Activated naive CD4-positive, alpha-beta T cell (primary cell): ENCODE measurements around the gene ZNF609.
"Not testable (repeated sequence)": the region's sequence is repeated elsewhere in the genome, so short reads cannot be mapped to it uniquely, and the experiment has no call there.

Source experiments
- DNase-seq, 4 experiments: peaks; one replicate each; lab custom pipeline; 2025; lab: John Stamatoyannopoulos, UW

ZNF609 gene

DNA sequence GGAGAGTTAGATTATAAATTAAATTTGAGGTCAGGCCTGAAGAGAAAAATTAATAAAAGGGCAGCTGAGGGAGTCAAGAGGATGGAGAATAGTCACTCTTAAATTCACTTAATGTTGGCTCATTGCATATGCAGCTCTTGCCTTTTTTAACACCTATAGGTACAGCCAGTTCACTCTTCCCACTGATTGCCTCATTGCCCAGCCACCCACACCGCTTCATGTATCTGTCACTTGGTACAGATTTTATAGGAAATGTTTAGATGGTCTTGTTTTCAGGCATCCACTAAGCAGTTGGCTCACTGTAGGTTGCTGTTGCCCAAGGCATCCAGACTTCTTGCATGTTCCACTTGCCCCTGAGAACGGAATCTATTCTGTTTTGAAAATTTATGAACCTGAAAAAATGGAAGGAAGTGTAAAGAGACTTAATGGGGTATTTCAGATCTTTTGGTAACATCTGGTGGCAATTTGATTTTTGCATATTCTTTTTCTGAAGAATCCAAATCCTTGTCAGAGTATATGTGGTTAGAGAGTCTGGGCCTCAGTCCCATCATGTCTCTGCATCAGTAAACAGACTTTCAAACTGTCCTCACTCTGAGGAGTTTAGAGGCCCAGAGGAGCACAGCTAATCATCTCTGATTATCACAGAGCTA lies 163.1 kb downstream of the ZNF609 start:
- no peak for DNase-seq

DNA sequence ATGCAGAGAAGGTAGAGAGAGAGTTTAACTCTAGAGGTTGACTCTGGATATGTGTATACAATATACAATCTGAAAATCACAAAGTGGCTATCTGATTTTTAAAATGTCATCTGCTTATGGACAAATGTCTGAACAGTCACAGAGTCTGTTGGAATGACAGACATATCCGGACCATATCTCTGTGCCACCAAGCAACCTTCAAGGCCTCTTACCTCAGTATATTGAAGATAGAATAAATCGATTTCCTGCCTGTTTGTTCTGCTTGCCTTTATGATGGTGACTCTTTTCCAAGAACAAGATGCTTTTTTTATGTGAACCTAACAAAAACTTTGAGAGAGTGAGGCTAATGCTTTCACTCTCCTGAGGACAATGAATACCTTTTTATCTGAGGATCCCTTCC lies 163.9 kb downstream of the ZNF609 start:
- no peak for DNase-seq

DNA sequence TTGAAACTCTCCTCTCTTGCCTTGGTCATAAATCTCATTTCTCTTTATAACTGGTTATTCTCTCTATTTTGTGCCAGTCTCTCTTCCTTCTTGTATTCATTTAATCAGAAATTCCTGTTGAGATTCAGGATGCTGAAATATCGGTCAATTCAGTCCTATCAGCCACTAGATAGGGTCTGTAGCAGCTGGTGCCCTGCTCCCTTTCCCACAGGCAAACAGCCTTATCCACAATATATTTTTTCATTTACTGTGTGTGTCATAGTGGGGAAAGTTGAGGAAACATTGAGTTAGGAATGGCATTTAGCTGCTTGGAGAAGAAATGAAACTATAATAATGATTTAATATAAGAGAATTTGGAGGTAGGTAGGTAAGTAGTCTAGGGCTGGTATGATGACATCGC lies 168.7 kb downstream of the ZNF609 start:
- no peak for DNase-seq

DNA sequence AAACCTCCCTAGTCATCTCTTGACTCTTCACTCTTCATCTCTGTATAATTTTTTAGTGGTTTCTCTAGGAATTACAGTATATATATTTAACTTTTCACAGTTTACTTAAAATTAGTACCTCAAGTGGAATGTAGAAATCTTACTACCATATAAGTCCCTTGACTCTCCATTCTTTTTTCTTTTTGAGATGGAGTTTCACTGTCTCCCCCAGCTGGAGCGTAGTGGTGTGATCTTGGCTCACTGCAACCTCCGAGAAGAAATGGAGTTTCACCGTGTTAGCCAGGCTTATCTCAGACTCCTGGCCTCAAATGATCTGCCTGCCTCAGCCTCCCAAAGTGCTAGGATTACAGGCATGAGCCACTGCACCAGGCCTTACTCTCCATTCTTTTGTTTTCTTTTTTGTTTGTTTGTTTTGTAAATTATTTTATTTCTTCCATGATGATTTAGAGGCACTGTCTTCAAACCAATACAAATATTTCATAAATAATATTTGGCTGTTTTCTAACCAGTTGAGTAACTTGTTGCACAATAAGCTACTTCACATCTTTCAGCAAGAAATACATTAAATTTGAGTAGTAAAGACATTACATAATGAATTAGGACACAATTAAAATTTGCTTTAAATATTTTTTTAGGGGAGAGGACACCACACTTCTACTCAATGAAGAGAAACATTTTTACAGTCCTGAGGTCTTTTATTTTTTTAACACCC lies 170.2 kb downstream of the ZNF609 start:
- DNase-seq: no peak

- not testable (repeated sequence) for DNase-seq
Measured at GRCh38 chr15:64632639-64633038, 172.3 kb downstream of the ZNF609 start.

- no peak for DNase-seq
Measured at GRCh38 chr15:64633332-64633731, 173.0 kb downstream of the ZNF609 start.

GRCh38 chr15:64634027-64634426 lies 173.6 kb downstream of the ZNF609 start:
- no peak for DNase-seq

DNA sequence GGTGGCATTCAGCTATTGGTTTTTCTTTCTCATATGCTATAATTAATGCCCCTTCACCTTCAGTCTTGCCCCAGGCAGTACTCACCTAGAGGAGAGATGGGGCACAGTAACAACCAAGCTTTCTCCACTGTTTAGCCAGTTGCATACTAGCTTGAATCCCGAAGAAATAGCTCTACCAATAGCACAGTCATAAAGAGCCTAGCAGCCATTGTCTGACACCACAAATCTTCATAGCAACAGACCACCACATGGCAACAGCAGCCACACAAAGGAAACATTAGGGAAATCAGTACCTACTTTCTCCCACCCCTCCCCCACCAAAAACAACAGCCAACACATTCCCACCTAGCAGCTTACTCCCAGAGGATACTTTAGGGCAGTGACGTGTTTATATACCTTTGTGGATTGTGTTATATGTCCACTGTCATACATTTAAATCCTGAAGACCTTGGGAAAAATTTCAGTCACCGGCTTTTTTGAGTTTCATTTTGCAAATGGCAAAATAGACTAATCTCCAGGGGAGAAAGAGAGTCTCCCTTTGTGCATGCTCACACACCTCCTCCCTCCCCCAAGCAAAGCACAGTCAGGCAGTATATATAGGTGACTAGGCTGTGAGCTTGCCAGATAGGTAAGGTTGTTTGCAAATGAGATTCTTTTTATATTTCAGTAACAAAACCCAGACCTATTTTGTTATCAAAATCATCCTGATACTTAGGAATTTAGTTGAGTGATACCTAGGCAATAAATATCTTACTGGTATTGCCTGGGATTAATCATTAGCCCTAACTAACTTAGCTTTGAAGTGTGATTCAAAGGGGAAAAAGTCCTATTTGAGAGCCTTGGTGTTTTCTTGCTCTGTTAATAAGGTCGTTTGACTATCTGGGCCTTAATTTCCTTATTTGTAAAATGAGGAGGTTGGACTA lies 174.5 kb downstream of the ZNF609 start:
- DNase-seq: no peak

DNA sequence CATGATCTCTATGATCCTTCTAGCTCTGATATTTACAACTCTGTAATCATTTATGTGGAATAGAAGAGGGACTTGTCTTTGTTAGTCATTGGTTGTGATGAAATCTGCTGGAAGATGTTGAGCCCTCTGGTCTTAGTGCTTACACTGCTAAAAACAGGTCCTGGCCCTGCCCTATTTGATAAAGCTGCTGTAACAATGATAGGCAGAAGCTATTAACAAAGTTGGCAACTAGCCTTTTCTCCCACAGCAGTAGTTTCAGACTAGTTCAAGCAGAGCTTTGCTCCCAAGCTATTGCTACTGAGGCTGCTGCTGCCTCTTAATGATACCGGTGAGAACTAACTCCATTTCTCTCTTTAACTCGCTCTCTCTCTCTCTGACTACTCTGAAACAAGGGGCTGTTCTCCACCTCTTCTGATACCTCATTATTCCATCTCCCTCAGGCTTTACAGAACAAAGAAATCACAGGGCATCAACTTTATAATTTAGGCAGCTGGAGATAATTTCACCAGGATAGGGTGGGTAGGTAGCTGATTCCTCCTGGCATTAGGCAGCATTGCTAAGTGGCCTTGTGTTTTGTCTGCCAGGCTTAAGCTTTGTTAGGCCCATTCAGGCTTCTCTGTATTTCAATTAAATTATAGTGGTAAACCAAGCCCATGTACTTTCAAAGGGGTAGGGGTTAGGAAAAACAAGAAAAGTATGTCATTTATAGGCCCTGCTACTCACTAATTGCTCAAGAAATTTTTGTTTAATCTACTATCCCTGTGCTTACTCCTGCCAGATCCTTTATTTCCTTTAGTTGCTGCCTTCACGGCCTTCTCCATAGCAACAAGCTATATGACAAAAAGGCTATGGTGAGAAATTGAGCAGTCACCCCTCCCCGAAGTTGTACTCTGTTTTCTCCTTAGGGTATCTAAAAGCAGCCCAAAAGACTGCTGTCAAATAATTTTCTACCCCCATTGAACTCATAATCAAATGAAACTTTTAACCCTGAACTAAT lies 175.4 kb downstream of the ZNF609 start:
- no peak for DNase-seq

DNA sequence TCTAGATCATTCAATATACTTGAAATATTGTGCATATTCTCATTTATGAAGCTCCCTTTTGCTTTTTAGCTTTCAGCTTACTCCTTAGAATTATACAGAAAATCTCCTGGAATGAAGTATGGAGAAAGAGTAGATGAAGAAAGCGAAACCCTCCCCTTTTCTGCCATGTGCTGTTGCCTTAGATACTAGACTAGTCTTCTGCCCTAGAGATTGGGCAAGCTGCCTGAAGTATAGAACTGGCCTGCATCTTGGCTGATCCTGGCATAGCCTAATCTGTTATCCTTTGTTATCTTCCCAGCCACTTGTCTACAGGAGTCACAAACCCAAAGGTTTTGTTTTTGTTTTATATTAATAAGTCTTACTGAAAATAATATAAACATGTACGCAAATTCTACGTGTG lies 176.2 kb downstream of the ZNF609 start:
- DNase-seq: no peak

GRCh38 chr15:64637412-64637811 lies 177.0 kb downstream of the ZNF609 start:
- no peak for DNase-seq

- not testable (repeated sequence) for DNase-seq
Measured at GRCh38 chr15:64639744-64640143, 179.4 kb downstream of the ZNF609 start.

- DNase-seq: no peak
Measured at GRCh38 chr15:64640146-64640871, 179.9 kb downstream of the ZNF609 start.

GRCh38 chr15:64642875-64643274 lies 182.5 kb downstream of the ZNF609 start:
- DNase-seq: no peak

GRCh38 chr15:64643685-64644084 lies 183.3 kb downstream of the ZNF609 start:
- no peak for DNase-seq

DNA sequence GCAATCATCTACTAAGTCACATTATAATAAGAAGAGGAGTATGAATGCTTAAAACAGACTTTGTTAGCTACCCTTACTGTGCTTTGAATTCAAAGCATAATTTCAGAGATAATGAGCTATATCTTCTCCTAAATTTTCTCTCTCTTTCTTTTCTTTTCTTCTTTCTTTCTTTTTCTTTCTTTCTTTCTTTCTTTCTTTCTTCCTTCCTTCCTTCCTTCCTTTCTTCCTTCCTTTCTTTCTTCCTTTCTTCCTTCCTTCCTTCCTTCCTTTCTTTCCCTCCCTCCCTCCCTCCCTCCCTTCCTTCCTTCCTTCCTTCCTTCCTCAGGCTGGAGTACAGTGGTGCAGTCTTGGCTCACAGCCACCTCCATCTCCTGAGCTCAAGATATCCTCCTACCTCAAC lies 184.4 kb downstream of the ZNF609 start:
- DNase-seq: not testable (repeated sequence)

- no peak for DNase-seq
Measured at GRCh38 chr15:64645995-64646394, 185.6 kb downstream of the ZNF609 start.

DNA sequence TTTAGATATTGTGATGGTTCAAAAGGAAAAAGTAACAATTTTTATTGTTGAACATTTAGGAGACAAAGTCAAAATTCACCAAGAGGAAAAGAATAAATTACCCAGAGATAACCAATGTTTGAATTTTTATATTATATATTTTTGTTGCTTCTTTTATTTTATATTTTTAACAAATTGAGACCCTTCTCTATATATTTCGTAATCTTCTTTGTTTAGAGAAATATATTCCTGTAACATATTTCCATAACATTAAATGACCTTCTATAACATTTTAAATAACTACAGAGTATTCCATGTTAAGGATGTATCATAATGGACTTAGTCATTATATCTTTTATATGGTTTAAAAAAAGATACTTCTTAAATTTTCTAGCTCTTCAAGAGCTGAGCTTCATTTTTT lies 187.0 kb downstream of the ZNF609 start:
- DNase-seq: no peak

DNA sequence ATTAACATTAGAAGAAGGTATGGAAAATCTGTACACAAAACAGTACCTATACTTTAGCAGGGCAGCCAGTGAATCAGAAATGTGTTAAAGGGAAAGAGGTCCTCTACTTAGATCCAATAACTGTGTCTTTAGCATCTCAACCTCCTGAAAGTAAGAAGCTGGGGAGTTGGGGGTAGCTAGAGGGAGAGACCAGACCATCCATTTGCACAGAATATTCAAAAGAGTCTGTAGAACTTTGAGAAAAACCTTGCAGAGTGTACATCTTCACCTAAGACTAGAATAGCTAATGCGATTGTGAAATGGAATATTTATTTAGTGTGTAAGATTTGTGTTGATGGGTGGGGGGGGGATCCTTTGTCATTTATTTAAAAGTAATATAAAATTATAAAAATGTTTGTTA lies 190.2 kb downstream of the ZNF609 start:
- no peak for DNase-seq

DNA sequence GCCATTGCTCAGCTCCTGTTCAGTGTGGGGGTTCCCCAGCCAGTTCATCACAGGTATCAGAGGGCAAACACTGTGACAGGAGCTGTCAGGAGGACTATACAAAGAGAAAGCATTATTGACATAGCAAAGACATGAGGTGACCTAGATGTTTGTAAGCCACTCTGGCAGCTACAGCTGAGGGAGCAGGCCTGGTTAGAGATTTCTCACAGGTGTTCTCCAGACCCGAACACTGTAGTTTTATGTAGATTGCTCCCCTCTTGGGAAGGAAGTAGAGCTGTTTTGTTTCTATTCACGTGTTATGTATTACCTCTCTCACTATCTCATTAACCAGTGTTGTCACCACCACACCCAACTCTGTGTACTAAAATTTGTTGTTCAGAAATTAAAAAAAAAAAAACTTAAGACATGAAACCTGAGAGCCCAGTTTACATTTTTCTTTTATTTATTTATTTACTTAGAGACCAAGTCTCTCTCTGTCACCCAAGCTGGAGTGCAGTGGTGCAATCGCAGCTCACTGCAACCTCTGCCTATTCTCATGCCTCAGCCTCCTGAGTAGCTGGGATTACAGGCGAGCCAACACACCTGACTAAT lies 191.3 kb downstream of the ZNF609 start:
- peak in 1 of 4 experiments; percentile 9 for DNase-seq
